Esophagus muscularis mucosa (tissue), 4 donors: ENCODE data around the gene TXNL4A. TPM values are rescaled to one million over a fixed set of nuclear protein-coding genes. Genes with fewer than 3 reads are reported as not detected.

ENCODE experiments used
- DNase-seq: peaks from one replicate; pipeline ENCODE4 v3.0.0-alpha.2; 2017; ENCODE audit errors: extremely low spot score
- H3K27ac ChIP-seq, 4 donors: fragments of 200-600 bp; sonication (generic); replicated peaks in 1 of 4; 1 replicate in 3 of 4; 2 replicates in 1 of 4; pipeline ENCODE4 v1.5.1; 2016 to 2019; ENCODE audit warnings: mild to moderate bottlenecking in 1 of 4
- H3K27me3 ChIP-seq, 4 donors: fragments of 200-600 bp; sonication (generic); one replicate each; pipeline versions ENCODE4 v1.5.1 to v1.6.0; 2016 to 2019
- H3K36me3 ChIP-seq, 4 donors: fragments of 200-600 bp; sonication (generic); one replicate each; pipeline ENCODE4 v1.5.1; 2016 to 2019
- H3K4me1 ChIP-seq, 4 donors: fragments of 200-600 bp; sonication (generic); one replicate each; pipeline ENCODE4 v1.5.1; 2016 to 2019
- H3K4me3 ChIP-seq, 4 donors: fragments of 200-600 bp; sonication (generic); 1 replicate in 2 of 4; 2 replicates in 2 of 4; pipeline ENCODE4 v1.5.1; 2016 to 2019; ENCODE audit warnings: mild to moderate bottlenecking in 4 of 4, moderate library complexity in 1 of 4
- H3K9me3 ChIP-seq, 4 donors: fragments of 200-600 bp; sonication (generic); 1 replicate in 3 of 4; 2 replicates in 1 of 4; pipeline ENCODE4 v1.5.1; 2016 to 2019
- EP300 ChIP-seq: sonication (generic); formaldehyde crosslinking; IDR thresholded peaks from one replicate; pipeline ENCODE4 v1.6.1; 2017; ENCODE audit warnings: antibody characterized with exemption
- POLR2A ChIP-seq: fragments of 450-650 bp; IDR thresholded peaks from one replicate; pipeline ENCODE4 v1.6.1; 2017; ENCODE audit warnings: antibody characterized with exemption, moderate library complexity, mild to moderate bottlenecking, low read depth
- POLR2AphosphoS5 ChIP-seq, 2 donors: sonication (generic); formaldehyde crosslinking; IDR thresholded peaks; one replicate each; pipeline ENCODE4 v1.6.1; 2017; ENCODE audit warnings: antibody characterized with exemption in 2 of 2
- WGBS: methylation state at CpG from one replicate; pipeline ENCODE4 v1.1.5; 2018; 5-methylcytosine and 5-hydroxymethylcytosine counted together
- intact Hi-C: fragments of 100-400 bp; cut with DNase I; formaldehyde crosslinking; loops from one replicate; pipeline ENCODE4 v1.15.1; 2023
- total RNA-seq, 4 donors: library from RNA; depleted of rRNA; stranded (reverse); fragments of >200 nt; gene quantifications; one replicate each; pipeline versions ENCODE4 v1.1.0 to v1.2.1, GENCODE V29; 2016
- TF ChIP-seq, protein P1 (sequence below), 3 experiments: fragments of 200-600 bp in 2 of 3; fragments of 450-650 bp in 1 of 3; sonication (generic) in 2 of 3; IDR thresholded peaks; one replicate each; pipeline ENCODE4 v1.5.1; 2017 to 2019; ENCODE audit warnings: antibody characterized with exemption in 3 of 3, mild to moderate bottlenecking in 2 of 3, moderate library complexity in 1 of 3

TXNL4A gene, protein sequence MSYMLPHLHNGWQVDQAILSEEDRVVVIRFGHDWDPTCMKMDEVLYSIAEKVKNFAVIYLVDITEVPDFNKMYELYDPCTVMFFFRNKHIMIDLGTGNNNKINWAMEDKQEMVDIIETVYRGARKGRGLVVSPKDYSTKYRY
- 10 to 100 TPM; 21.6 to 44.9 (median 38.9) TPM for total RNA-seq

DNA sequence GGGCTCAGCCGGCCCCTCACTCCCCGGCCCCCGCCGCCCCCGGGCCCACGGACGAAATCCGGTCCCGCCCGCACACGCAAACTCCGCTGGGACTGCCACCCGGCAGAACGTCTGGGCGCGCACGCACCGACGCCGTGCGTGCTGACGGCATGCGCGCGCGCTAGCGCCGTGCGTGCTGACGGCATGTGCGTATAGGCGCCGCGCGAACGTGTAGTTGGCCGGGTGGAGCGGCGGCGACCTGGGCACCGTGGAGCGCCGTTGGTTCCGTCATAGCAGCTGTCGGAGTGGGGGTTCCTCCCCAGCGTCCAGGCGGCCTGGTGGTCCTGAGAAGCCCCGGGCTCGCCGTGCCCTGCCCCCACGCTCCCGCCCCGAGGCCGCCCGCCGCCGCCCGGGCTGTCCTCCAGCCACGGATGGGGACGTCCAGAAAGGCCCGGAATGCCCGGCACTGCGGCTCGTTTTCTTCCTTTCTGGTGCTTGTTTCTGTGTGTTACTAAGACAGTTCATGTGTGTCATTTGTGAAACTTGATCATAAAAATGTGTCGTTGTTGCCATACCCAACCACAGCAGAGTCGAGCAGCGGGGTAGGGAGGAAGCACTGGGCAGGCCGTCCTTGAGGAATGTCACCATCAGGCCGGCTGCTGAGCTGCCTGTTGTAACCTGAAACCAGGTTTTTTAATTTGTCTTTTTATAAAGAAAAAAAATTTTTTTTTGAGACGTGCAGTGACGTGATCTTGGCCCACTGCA, at the start of gene TXNL4A:
TSS of gene TXNL4A (minus strand) at position 113 of the 744 bp plus-strand sequence. CDS start 171 bp downstream, outside the sequence.
- WGBS = 2% methylated on average over 22 of the region's 71 CpGs
- intact Hi-C loops = loop anchor here (2.0 to 5.0 kb wide), 3 partner anchors 36 to 118 kb away; partner anchors contain the start of gene SLC66A2
- Histone ChIP-seq H3K36me3 (peaks cover 0 to 20% (median 3%) of the 10 kb centered on the region in 4 donors), H3K9me3 (no peaks in the 10 kb centered on the region), H3K27me3 (no peaks in the 10 kb centered on the region), H3K4me3 (peak within 1 kb of the TSS; percentile 81 to 98 (median 91)), H3K27ac (peak within 1 kb of the TSS; percentile 94 to 99 (median 98)), H3K4me1 (peaks cover 19 to 47% (median 32%) of the 10 kb centered on the region in 4 donors)
- peak; percentile 82 for TF ChIP-seq POLR2A
- peak; percentile 94 to 98 for TF ChIP-seq POLR2AphosphoS5 (IDR thresholded peaks at IDR 0.05)
- TF ChIP-seq, protein P1, sequence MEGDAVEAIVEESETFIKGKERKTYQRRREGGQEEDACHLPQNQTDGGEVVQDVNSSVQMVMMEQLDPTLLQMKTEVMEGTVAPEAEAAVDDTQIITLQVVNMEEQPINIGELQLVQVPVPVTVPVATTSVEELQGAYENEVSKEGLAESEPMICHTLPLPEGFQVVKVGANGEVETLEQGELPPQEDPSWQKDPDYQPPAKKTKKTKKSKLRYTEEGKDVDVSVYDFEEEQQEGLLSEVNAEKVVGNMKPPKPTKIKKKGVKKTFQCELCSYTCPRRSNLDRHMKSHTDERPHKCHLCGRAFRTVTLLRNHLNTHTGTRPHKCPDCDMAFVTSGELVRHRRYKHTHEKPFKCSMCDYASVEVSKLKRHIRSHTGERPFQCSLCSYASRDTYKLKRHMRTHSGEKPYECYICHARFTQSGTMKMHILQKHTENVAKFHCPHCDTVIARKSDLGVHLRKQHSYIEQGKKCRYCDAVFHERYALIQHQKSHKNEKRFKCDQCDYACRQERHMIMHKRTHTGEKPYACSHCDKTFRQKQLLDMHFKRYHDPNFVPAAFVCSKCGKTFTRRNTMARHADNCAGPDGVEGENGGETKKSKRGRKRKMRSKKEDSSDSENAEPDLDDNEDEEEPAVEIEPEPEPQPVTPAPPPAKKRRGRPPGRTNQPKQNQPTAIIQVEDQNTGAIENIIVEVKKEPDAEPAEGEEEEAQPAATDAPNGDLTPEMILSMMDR (IDR thresholded peaks at IDR 0.05) = no peak
- TF ChIP-seq EP300 = no peak
- DNase-seq = no peak

DNA sequence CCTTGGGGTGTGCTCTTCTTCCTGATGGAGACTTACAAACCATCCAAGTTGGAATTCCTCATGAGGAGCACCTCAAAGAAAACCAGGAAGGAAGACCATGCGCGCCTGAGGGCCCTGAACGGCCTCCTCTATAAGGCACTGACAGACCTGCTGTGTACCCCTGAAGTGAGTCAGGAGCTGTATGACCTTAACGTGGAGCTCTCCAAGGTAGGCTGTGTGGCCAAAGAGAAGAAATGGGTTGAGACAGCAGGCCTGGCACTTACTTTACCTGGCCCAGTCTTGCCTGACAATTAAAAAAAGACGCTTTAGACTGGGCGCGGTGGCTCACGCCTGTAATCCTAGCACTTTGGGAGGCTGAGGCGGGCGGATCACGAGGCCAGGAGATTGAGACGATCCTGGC, 48.9 kb upstream of the TXNL4A start:
- Histone ChIP-seq H3K27me3 (no peaks in the 10 kb centered on the region), H3K4me1 (peaks cover 8 to 27% (median 19%) of the 10 kb centered on the region in 4 donors), H3K27ac (no peak overlapping the region), H3K9me3 (no peaks in the 10 kb centered on the region), H3K36me3 (peaks cover 0 to 29% (median 22%) of the 10 kb centered on the region in 4 donors), H3K4me3 (no peak overlapping the region)
- no peak for DNase-seq
- no peak for TF ChIP-seq POLR2A
- TF ChIP-seq, protein P1 (IDR thresholded peaks at IDR 0.05) = no peak
- no peak for TF ChIP-seq EP300
- no peak for TF ChIP-seq POLR2AphosphoS5 (IDR thresholded peaks at IDR 0.05)
- 96% methylated on average over 12 of the region's 12 CpGs for WGBS
- intact Hi-C loops = loop anchor here (2.0 to 5.0 kb wide), 2 partner anchors 48 to 70 kb away; partner anchors contain the start of genes ADNP2 and TXNL4A

DNA sequence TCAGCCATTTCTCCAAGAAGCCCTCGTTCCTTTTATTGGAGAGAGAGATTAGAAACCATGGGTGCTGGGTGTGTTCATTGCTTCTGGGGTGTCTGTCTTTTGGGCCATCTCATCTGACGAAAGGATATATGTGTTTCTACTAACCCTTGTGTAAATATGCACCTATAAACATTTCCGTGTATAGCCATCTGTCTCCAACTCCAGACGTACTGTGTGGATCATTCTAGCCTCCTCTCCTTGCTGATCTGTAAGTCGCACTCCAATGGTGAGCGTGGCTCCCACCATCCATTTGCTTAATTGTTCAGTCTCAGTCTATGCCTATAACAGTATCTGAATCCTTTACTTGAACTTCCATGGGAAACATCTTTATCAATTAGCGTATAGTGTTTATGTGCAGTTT, 47.6 kb upstream of the TXNL4A start:
- no peak overlapping the region for H3K27ac ChIP-seq
- H3K9me3 ChIP-seq = no peaks in the 10 kb centered on the region
- TF ChIP-seq POLR2A (no peak), EP300 (no peak), POLR2AphosphoS5 (IDR thresholded peaks at IDR 0.05) (no peak)
- TF ChIP-seq, protein P1 (IDR thresholded peaks at IDR 0.05) = no peak
- peaks cover 8 to 27% (median 19%) of the 10 kb centered on the region in 4 donors for H3K4me1 ChIP-seq
- no peaks in the 10 kb centered on the region for H3K27me3 ChIP-seq
- no peak for DNase-seq
- no peak overlapping the region for H3K4me3 ChIP-seq
- intact Hi-C loops = loop anchor here (2.0 to 5.0 kb wide), 3 partner anchors 47 to 85 kb away; partner anchors contain the start of genes ADNP2, SLC66A2 and TXNL4A
- 90% methylated on average over 7 of the region's 7 CpGs for WGBS
- peaks cover 0 to 24% (median 19%) of the 10 kb centered on the region in 4 donors for H3K36me3 ChIP-seq

- peaks cover 8 to 27% (median 19%) of the 10 kb centered on the region in 4 donors for H3K4me1 ChIP-seq
- peaks cover 0 to 24% (median 19%) of the 10 kb centered on the region in 4 donors for H3K36me3 ChIP-seq
- peak overlapping the region; percentile 68 to 84 (median 74) for H3K4me3 ChIP-seq
- H3K9me3 ChIP-seq = no peaks in the 10 kb centered on the region
- intact Hi-C loops = loop anchor here (2.0 to 5.0 kb wide), 3 partner anchors 72 to 358 kb away; partner anchors contain the start of genes ADNP2, CTDP1 and SLC66A2
- DNase-seq = no peak
- no peaks in the 10 kb centered on the region for H3K27me3 ChIP-seq
- 9% methylated on average over 8 of the region's 8 CpGs for WGBS
- H3K27ac ChIP-seq = peak overlapping the region; percentile 82 to 93 (median 86)
- TF ChIP-seq POLR2A (no peak), POLR2AphosphoS5 (IDR thresholded peaks at IDR 0.05) (no peak), EP300 (no peak)
- TF ChIP-seq, protein P1 (IDR thresholded peaks at IDR 0.05) = no peak
These were observed 46.6 kb upstream of the TXNL4A start for GRCh38 chr18:80034852-80035406.
